OCI-LY7 (cell line): ENCODE results near the gene CDH22.

Source experiments
- EZH2phosphoT487 ChIP-seq: fragments of 200-600 bp; sonication (generic); IDR thresholded peaks from 2 replicates; pipeline ENCODE4 v1.6.1; 2018; ENCODE audit warnings: low read depth, borderline replicate concordance, mild to moderate bottlenecking, mixed run types, antibody characterized with exemption, low read length, moderate library complexity, mixed read lengths
- TF ChIP-seq, protein P1 (sequence below): fragments of 200-600 bp; sonication (generic); conservative IDR thresholded peaks from 2 replicates; pipeline ENCODE4 v1.5.1; 2014; ENCODE audit warnings: mild to moderate bottlenecking, antibody characterized with exemption, low read length, moderate library complexity, mixed read lengths

- no peak for TF ChIP-seq EZH2phosphoT487
- TF ChIP-seq, protein P1, sequence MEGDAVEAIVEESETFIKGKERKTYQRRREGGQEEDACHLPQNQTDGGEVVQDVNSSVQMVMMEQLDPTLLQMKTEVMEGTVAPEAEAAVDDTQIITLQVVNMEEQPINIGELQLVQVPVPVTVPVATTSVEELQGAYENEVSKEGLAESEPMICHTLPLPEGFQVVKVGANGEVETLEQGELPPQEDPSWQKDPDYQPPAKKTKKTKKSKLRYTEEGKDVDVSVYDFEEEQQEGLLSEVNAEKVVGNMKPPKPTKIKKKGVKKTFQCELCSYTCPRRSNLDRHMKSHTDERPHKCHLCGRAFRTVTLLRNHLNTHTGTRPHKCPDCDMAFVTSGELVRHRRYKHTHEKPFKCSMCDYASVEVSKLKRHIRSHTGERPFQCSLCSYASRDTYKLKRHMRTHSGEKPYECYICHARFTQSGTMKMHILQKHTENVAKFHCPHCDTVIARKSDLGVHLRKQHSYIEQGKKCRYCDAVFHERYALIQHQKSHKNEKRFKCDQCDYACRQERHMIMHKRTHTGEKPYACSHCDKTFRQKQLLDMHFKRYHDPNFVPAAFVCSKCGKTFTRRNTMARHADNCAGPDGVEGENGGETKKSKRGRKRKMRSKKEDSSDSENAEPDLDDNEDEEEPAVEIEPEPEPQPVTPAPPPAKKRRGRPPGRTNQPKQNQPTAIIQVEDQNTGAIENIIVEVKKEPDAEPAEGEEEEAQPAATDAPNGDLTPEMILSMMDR, result no peak
These were observed 4.9 kb downstream of the CDH22 start for GRCh38 chr20:46303176-46303956.
